Activated T-helper 1 cell treated with anti-CD3 and anti-CD28 coated beads, Interleukin-2, amount 50 U/mL, for 16 hours (primary cell): ENCODE data around the gene EXD3.
"Not testable (repeated sequence)": the region's sequence is repeated elsewhere in the genome, so short reads cannot be mapped to it uniquely, and the experiment has no call there.

ENCODE experiments used
- DNase-seq, 2 donors: peaks; one replicate each; pipeline ENCODE4 v3.0.0-alpha.2; 2020; ENCODE audit warnings: low read depth in 1 of 2, low spot score in 1 of 2

The EXD3 gene

DNA sequence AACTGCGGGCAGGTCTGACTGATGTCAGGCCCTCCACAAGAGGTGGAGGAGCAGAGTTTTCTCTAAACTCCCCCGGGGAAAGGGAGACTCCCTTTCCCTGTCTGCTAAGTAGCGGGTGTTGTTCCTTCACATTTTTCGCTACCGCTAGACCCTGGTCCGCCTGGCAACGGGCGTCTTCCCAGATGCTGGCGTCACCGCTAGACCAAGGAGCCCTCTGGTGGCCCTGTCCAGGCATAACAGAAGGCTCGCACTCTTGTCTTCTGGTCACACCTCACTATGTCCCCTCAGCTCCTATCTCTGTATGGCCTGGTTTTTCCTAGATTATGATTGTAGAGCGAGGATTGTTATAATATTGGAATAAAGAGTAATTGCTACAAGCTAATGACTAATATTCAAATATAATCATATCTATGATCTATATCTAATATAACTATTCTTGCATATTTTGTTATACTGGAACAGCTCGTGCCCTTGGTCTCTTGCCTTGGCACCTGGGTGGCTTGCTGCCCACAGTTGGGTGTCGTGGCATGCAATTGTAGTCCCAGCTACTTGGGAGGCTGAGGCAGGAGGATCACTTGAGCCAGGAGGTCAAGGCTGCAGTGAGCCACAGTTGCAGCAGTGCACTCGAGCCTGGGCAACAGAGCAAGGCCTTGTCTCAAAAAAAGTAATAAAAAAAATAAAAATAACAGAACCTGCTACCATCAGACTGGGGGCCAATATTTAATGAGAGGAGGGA is 160.6 kb downstream of the EXD3 start:
- DNase-seq: not testable (repeated sequence)
